AG04450 (cell line): Measurements from ENCODE around the gene ACKR3. TPM values are rescaled to one million over a fixed set of nuclear protein-coding genes. Genes with fewer than 3 reads are reported as not detected.
A peak's percentile ranks its signal among the peaks of the same experiment; 100 is the strongest.

Experiments used
- CTCF ChIA-PET: fragments of 300-600, 350-600 bp; formaldehyde crosslinking; extraction: SDS; loops from one replicate; lab custom pipeline; 2022; ENCODE audit warnings: antibody characterized with exemption, inconsistent platforms; lab: Charles Lee
- POLR2A ChIA-PET: fragments of 350-600 bp; formaldehyde crosslinking; extraction: SDS; loops from one replicate; lab custom pipeline; 2021; ENCODE audit warnings: antibody characterized with exemption, inconsistent platforms; lab: Yijun Ruan, JAX
- DNase-seq: peaks from one replicate; pipeline ENCODE4 v3.0.0-alpha.2; 2011; ENCODE audit warnings: low read depth, low spot score
- H3K27ac ChIP-seq: one replicate; pipeline ENCODE4 v1.5.1; 2012; ENCODE audit warnings: low read depth, low read length, control low read depth
- H3K27me3 ChIP-seq: one replicate; pipeline ENCODE4 v1.6.0; 2012; ENCODE audit warnings: low read length; ENCODE audit not compliant: control insufficient read depth, insufficient read depth
- H3K4me3 ChIP-seq: 2 replicates; pipeline ENCODE4 v1.5.1; 2011; ENCODE audit warnings: mild to moderate bottlenecking, low read depth, low read length, control low read depth
- H3K9me3 ChIP-seq: 2 replicates; pipeline ENCODE4 v1.5.1; 2012; ENCODE audit warnings: low read length; ENCODE audit not compliant: control insufficient read depth, insufficient read depth
- CTCF ChIP-seq: IDR thresholded peaks from 2 replicates; pipeline ENCODE4 v1.5.1; 2011; ENCODE audit warnings: low read depth, low read length, control low read depth, inconsistent platforms
- polyA plus RNA-seq: library from polyadenylated mRNA; depleted of rRNA; stranded (reverse); fragments of >200 nt; gene quantifications from 2 replicates; pipeline ENCODE4 v1.2.3, GENCODE V29; 2011

Gene ACKR3
- polyA plus RNA-seq, 1 experiment: 0.07 TPM

GRCh38 chr2:236561874-236562273 is 7.8 kb upstream of the ACKR3 start:
- DNase-seq: no peak
- ChIA-PET POLR2A (no interaction called here), CTCF (no interaction called here)
- Histone ChIP-seq H3K27me3 (no peaks in the 10 kb centered on the region), H3K9me3 (no peaks in the 10 kb centered on the region), H3K27ac (no peak overlapping the region), H3K4me3 (no peak overlapping the region)
- no peak for TF ChIP-seq CTCF

GRCh38 chr2:236562434-236562833 is 7.2 kb upstream of the ACKR3 start:
- DNase-seq: no peak
- Histone ChIP-seq H3K27me3 (peaks cover 5% of the 10 kb centered on the region), H3K27ac (no peak overlapping the region), H3K9me3 (no peaks in the 10 kb centered on the region), H3K4me3 (no peak overlapping the region)
- peak; percentile 48 for TF ChIP-seq CTCF
- ChIA-PET CTCF (no interaction called here), POLR2A (no interaction called here)

- H3K27me3 ChIP-seq: peaks cover 15% of the 10 kb centered on the region
- DNase-seq: no peak
- no peak for TF ChIP-seq CTCF
- H3K27ac ChIP-seq: no peak overlapping the region
- no peak overlapping the region for H3K4me3 ChIP-seq
- H3K9me3 ChIP-seq: no peaks in the 10 kb centered on the region
- CTCF ChIA-PET: no interaction called here
- POLR2A ChIA-PET: no interaction called here
Measured at GRCh38 chr2:236563953-236564352, 5.7 kb upstream of the ACKR3 start.

- Histone ChIP-seq H3K27me3 (peaks cover 20% of the 10 kb centered on the region), H3K27ac (no peak overlapping the region), H3K9me3 (no peaks in the 10 kb centered on the region), H3K4me3 (no peak overlapping the region)
- ChIA-PET POLR2A (no interaction called here), CTCF (no interaction called here)
- TF ChIP-seq CTCF: no peak
- DNase-seq: no peak
Measured at GRCh38 chr2:236565212-236565611, 4.4 kb upstream of the ACKR3 start.

- ChIA-PET POLR2A (no interaction called here), CTCF (no interaction called here)
- Histone ChIP-seq H3K9me3 (no peaks in the 10 kb centered on the region), H3K27me3 (peaks cover 24% of the 10 kb centered on the region), H3K4me3 (no peak overlapping the region), H3K27ac (no peak overlapping the region)
- no peak for DNase-seq
- TF ChIP-seq CTCF: no peak
Measured at GRCh38 chr2:236565879-236566402, 3.7 kb upstream of the ACKR3 start.
